ENCODE data around the gene CYCS. TPM values are rescaled to one million over a fixed set of nuclear protein-coding genes. Genes with fewer than 3 reads are reported as not detected.
A peak's percentile ranks its signal among the peaks of the same experiment; 100 is the strongest.

The CYCS gene
- polyA plus RNA-seq, 1 experiment = 74.1 TPM

GRCh38 chr7:25101817-25102216 lies 23.2 kb downstream of the CYCS start:
- POLR2A ChIA-PET = no interaction called here
- TF ChIP-seq, protein P1, sequence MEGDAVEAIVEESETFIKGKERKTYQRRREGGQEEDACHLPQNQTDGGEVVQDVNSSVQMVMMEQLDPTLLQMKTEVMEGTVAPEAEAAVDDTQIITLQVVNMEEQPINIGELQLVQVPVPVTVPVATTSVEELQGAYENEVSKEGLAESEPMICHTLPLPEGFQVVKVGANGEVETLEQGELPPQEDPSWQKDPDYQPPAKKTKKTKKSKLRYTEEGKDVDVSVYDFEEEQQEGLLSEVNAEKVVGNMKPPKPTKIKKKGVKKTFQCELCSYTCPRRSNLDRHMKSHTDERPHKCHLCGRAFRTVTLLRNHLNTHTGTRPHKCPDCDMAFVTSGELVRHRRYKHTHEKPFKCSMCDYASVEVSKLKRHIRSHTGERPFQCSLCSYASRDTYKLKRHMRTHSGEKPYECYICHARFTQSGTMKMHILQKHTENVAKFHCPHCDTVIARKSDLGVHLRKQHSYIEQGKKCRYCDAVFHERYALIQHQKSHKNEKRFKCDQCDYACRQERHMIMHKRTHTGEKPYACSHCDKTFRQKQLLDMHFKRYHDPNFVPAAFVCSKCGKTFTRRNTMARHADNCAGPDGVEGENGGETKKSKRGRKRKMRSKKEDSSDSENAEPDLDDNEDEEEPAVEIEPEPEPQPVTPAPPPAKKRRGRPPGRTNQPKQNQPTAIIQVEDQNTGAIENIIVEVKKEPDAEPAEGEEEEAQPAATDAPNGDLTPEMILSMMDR (IDR thresholded peaks at IDR 0.05; ENCODE audit: low read depth, low read length) = no peak
- Histone ChIP-seq H3K9me3 (ENCODE audit: control insufficient read depth, insufficient read depth, low read length) (no peaks in the 10 kb centered on the region), H3K27ac (ENCODE audit: low read depth, low read length) (no peak overlapping the region), H3K4me3 (ENCODE audit: low read depth, low read length) (no peak overlapping the region), H3K27me3 (ENCODE audit: control insufficient read depth, insufficient read depth, low read length) (peaks cover 3% of the 10 kb centered on the region)
- CTCF ChIA-PET = interaction anchor here (0.8 to 5.9 kb wide), 2 partner anchors 9 to 292 kb away, joined by 4 to 278 read pairs; no protein-coding TSS in a partner anchor
- no peak for DNase-seq (ENCODE audit: low read depth, low spot score)

GRCh38 chr7:25098096-25099046 lies 26.7 kb downstream of the CYCS start:
- TF ChIP-seq, protein P1 (IDR thresholded peaks at IDR 0.05; ENCODE audit: low read depth, low read length) = peak; percentile 93
- POLR2A ChIA-PET = no interaction called here
- peak; percentile 39 for DNase-seq (ENCODE audit: low read depth, low spot score)
- Histone ChIP-seq H3K27me3 (ENCODE audit: control insufficient read depth, insufficient read depth, low read length) (peaks cover 3% of the 10 kb centered on the region), H3K4me3 (ENCODE audit: low read depth, low read length) (no peak overlapping the region), H3K9me3 (ENCODE audit: control insufficient read depth, insufficient read depth, low read length) (no peaks in the 10 kb centered on the region; the same call in 1 of the 2 replicates), H3K27ac (ENCODE audit: low read depth, low read length) (no peak overlapping the region)
- CTCF ChIA-PET = interaction anchor here (0.6 to 5.9 kb wide), 134 partner anchors 8 to 1835 kb away, joined by 3 to 278 read pairs (median 4); partner anchors contain the start of genes CYCS and GSDME

GRCh38 chr7:25095516-25096345 lies 29.3 kb downstream of the CYCS start:
- CTCF ChIA-PET = interaction anchor here (0.7 to 9.2 kb wide), 7 partner anchors 20 to 523 kb away, joined by 3 to 328 read pairs (median 20); no protein-coding TSS in a partner anchor
- H3K27me3 ChIP-seq (ENCODE audit: control insufficient read depth, insufficient read depth, low read length) = no peaks in the 10 kb centered on the region
- TF ChIP-seq, protein P1 (IDR thresholded peaks at IDR 0.05; ENCODE audit: low read depth, low read length) = no peak
- H3K9me3 ChIP-seq (ENCODE audit: control insufficient read depth, insufficient read depth, low read length) = no peaks in the 10 kb centered on the region; the same call in 1 of the 2 replicates
- H3K27ac ChIP-seq (ENCODE audit: low read depth, low read length) = no peak overlapping the region
- no peak for DNase-seq (ENCODE audit: low read depth, low spot score)
- no peak overlapping the region for H3K4me3 ChIP-seq (ENCODE audit: low read depth, low read length)
- POLR2A ChIA-PET = interaction anchor here (0.6 kb wide), 1 partner anchor 343 kb away, joined by 3 read pairs; no protein-coding TSS in a partner anchor

DNA sequence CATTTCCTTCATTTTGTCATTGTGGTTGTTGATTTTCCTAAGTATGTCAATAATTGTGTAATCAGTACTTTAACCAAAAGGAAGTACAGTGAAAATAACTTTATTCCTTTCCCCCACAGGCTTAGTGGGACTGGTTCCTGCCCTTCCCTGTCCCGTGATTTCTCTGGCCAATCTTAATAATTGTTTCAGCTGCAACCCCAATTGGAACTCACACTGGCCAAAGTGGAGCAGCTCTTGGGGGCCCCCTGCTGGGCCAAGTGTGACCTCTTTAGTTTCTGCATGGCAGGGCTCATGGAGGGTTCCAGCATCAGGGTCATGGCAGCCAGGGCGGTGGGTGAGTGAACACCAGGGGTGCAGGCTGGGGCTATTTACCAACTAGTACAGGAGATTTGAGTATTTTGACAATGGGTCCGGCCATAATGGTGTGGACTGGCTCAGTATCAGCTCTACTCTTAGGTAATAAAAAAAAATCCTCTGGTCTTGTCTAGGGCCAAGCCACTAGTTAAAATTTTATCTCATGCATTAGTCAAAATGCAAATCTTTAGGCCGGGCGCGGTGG lies 31.7 kb downstream of the CYCS start:
- peak; percentile 30 for DNase-seq (ENCODE audit: low read depth, low spot score)
- H3K4me3 ChIP-seq (ENCODE audit: low read depth, low read length) = no peak overlapping the region
- H3K9me3 ChIP-seq (ENCODE audit: control insufficient read depth, insufficient read depth, low read length) = no peaks in the 10 kb centered on the region; the same call in 1 of the 2 replicates
- ChIA-PET POLR2A (interaction anchor here (0.8 kb wide), 1 partner anchor 273 kb away, joined by 3 read pairs; no protein-coding TSS in a partner anchor), CTCF (interaction anchor here (0.5 to 9.2 kb wide), 77 partner anchors 7 to 1360 kb away, joined by 3 to 328 read pairs (median 4); partner anchors contain the start of genes CYCS and OSBPL3)
- H3K27ac ChIP-seq (ENCODE audit: low read depth, low read length) = no peak overlapping the region
- TF ChIP-seq, protein P1 (IDR thresholded peaks at IDR 0.05; ENCODE audit: low read depth, low read length) = peak; percentile 92
- no peaks in the 10 kb centered on the region for H3K27me3 ChIP-seq (ENCODE audit: control insufficient read depth, insufficient read depth, low read length)

Measured in AG04450 (cell line).